Forelimb muscle (tissue), 1 donor: ENCODE results near the gene FCHSD1. TPM values are rescaled to one million over a fixed set of nuclear protein-coding genes. Genes with fewer than 3 reads are reported as not detected.
"Not testable (repeated sequence)": the region's sequence is repeated elsewhere in the genome, so short reads cannot be mapped to it uniquely, and the experiment has no call there.

Experiments used
- DNase-seq: peaks from one replicate; pipeline ENCODE4 v3.0.0-alpha.2; 2013; ENCODE audit warnings: low read depth
- polyA plus RNA-seq: library from polyadenylated mRNA; unstranded; fragments of 120-200 nt; gene quantifications from one replicate; pipeline ENCODE4 v1.2.1, GENCODE V29; 2013; ENCODE audit not compliant: insufficient read length

Gene FCHSD1
- polyA plus RNA-seq, 1 donor: 6.5 TPM

DNA sequence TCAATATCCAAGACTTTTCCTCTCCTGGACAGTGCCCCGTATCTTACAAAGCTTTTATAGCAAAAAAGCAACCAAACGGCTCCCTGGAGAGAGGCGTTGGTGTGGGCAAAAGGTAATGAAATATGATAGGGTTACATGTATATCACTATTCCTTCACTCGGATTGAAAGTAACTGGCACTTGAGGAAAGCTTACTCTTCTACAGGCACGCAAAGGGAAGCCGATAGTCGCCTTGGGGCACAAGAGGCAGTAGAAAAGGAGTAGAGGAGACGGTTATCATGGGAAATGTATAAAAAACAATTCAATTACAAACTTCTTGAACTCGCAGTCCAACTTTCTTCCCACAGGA lies 33.6 kb downstream of the FCHSD1 start:
- no peak for DNase-seq

DNA sequence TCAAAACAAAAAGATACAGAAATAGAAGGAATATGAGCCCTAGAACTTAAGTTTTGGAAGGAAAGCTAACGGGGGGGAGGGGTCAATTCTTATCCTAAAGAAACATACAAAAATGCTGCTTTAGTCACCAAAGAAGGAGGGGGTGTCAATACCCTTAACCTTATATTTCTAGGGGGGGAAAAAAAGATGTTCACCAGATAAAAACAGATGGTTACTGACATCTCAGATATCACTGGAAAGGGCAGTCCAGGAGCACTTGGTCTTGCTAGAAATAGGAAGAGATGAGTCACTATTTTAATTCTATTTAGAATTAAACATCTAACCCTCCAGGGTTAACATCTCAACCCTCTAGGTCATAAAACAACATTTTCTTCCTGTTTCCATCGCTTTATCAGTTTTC lies 34.1 kb downstream of the FCHSD1 start:
- no peak for DNase-seq

DNA sequence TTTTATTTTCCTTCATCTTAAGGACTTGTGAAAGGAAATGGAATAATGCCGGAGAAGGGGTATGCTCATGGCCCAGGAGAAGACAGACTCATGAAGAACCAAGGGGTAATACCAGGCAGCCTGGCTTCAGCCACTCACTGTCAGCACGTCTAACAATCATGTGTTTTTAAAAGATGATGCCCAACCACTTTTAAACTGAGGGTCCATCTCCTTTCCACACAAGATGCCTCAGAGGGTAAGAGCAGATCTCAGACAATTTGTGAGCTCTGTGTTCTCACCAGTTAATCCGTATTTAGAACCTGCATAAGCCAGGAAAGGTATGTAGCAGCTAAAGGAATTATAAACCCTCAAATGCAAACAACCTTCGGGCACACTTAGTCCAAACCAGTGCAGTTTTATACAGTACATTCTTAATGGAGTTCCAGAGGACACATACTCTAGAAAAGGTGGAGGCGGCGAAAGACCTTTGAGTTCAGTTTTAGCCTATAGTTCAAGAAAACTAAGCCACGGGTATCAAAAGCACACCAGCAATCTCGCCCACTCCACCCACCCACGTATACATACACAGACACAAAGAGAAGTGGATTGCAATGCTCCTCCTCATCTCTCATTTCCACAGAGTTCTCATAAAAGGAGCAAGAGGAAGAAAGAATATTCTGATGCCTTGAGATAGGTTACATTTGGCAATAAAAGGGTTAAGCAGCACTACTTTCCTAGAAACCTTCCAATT lies 35.1 kb downstream of the FCHSD1 start:
- DNase-seq: no peak

DNA sequence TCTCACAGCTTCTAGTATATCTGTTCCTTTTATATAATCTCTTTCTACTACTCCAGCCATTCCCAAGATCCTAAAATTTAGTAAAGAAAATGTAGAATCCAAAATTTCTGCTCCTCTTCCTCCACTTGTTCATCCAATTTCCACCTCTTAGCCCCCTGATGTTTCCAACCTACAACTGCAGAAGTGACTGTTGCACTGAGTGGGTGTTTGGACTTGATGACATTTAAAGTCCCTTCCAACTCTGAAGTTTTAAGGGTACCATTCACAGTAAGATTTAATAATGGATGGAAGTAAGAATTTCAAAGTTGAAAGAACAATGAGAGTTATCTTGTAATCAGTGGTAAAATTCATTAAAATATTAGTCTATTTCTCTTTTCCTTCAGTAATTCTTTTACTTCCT lies 37.9 kb downstream of the FCHSD1 start:
- DNase-seq: no peak

DNA sequence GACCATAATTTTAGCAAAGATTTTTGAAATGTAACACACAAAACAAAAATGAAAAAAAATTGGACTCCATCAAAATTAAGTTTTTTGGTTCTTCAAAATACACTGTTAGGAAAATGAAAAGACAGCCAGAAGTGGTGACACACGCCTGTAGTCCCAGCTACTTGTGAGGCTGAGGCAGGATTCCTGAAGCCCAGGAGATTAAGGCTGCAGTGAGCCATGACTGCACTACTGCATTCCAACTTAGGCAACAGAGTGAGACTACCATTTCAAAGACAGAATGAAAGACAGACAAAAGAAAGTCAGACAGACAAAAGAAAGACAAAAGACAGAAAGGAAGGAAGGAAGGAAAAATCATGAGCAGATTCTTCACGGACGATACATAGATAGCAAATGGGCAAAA lies 39.9 kb downstream of the FCHSD1 start:
- DNase-seq: no peak

DNA sequence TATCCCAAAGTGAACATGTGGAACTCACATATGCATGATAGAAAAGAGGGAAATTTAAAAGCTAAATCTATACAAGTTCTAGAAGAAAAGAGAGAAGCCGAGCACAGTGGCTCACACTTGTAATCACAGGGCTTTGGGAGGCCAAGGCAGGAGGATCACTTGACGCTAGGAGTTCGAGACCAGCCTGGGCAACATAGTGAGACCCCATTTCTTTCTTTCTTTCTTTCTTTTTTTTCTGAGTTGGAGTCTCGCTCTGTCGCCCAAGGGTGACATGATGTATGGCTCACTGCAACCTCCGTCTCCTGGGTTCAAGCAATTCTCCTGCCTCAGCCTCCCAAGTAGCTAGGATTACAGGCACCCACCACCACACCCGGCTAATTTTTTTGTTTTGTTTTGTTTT lies 41.3 kb downstream of the FCHSD1 start:
- DNase-seq: not testable (repeated sequence)

DNA sequence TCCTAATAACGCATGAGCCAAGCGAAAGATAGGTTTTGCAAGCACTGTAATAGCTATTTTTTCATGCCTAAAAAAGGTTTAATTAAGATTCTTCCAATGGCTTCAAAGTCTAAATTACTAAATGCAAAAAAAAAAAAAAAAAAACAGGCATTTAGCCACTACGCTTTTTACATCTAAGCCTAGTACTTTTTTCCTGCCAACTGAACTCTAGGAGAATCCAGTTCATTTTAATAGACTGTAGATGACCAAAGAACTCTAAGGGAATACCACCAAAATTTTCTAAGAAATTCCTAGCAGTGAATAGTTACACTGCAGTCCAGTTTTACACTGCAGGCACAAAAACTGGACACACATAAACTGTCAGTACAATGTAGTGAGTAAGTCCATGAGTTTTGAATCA lies 42.2 kb downstream of the FCHSD1 start:
- no peak for DNase-seq

DNA sequence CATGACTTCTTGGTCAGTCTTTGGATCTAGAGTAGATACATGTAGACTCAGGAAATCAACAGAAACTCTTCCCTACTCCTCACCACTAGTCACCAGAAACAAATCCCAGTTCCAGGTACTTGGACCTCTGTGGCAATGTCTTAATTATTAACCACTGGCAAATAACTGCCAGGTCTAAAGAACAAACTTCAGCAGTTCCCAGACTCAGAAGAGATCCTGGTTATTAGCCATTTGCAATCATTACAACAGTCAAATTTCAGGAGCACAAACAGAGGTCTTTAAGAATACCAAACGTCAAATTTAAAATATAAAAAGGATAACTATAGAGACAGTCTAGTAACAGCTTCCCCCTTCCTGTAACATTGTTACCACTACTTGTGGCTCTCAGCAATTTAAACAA lies 42.7 kb downstream of the FCHSD1 start:
- DNase-seq: no peak

DNA sequence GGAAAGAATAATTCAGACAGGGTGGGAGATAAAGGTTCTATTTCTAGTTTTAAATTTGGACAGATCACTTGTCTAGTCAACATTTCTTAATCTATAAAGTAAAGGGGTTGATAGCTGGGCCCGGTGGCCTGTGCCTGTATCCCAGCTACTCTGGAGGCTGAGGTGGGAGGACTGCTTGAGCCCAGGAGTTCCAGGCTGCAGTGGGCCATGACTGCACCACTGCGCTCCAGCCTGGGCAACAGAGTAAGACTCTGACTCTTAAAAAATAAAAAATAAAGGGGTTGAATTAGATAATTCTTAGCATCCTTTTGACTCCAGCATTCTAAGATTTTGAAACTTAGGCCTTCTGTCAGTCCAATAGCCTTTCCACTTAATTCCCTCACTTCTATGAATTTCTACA lies 43.2 kb downstream of the FCHSD1 start:
- DNase-seq: no peak

DNA sequence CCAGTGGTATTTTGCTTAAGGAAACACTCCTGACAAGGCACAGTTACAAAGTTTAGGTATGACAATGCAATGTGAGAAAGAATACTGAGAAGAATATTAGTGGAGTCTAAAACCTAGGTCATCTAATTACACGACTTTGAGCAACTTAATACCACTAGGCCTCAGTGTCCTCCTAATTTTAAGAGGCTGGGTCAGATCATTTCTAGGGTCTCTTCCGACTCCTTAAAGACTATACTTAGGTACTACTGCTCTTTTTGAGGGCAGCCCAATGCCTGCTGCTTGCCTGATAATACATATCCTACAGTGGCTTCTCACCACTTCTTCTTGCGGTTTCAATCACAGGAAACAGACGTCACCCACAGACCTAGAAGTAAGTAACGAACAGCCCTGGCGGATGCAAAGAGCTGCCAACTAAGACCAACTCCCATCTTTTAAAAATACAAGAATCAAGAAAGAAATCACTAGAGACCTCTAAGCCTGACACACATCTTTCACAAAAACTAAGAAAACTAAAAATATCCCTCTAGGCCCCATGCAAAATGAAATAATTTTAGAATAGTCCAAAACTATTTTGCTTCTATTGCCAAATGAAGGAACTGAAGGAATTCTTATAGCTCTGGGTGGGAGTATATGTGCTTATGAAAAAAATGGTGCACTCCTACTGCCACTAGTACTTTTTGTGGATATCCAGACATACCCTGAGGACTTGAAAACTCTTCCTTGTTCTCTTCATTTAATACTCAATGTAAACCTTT lies 45.5 kb downstream of the FCHSD1 start:
- DNase-seq: no peak

DNA sequence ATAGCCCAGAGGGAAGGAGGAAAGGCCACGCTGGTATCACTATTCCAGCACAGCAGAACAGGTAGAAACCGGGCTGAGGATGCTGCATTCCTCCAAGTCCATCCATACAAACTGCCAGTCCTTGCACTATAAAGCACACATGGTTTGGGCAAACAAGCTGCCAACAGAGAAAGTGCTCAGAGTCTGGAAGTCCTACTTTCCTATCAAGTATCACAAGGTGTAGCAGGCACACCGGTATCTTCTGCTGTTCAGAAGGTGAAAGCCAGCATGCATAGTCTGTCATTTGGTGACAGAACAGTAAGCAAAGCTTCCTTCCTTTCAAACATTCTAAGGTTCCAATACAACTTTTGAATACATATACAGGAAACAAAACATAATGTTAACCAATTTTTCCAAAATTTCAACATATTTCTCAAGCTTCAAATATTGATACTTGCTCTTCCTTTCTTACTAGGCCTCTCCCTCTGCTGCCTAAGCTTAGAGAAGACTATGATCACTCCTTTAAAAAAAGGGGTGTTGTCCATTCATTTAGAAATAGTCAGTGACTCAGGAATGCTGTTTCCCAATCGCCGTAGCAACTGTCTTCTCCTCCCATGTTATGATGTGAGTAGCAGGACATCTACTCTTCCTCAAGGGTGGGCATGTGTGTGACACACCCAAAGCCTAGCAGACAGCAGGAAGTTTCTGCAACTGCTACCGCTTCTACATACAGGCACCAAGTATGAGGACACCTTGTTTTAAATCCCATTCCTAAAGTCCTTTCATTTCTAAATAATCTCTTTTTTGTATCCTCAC lies 47.1 kb downstream of the FCHSD1 start:
- peak; percentile 43 for DNase-seq

DNA sequence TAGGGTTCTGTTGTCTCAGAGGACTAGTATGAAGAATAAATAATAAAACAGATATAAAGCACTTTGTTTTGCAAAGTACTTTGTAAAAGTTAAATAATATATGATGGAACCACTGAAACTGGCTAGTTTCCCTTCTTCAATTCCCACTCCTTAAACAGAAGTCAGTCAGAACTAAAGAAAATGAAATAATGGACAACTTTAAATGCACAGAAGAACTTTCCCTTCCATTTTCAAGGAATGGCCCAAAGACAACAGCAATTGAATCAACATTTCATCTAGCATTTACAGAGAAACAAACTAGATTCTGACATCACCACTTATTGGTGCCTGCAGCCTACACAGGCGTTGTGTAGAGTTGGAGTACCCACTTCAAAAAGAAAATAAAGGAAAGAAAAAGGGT lies 48.6 kb downstream of the FCHSD1 start:
- no peak for DNase-seq

DNA sequence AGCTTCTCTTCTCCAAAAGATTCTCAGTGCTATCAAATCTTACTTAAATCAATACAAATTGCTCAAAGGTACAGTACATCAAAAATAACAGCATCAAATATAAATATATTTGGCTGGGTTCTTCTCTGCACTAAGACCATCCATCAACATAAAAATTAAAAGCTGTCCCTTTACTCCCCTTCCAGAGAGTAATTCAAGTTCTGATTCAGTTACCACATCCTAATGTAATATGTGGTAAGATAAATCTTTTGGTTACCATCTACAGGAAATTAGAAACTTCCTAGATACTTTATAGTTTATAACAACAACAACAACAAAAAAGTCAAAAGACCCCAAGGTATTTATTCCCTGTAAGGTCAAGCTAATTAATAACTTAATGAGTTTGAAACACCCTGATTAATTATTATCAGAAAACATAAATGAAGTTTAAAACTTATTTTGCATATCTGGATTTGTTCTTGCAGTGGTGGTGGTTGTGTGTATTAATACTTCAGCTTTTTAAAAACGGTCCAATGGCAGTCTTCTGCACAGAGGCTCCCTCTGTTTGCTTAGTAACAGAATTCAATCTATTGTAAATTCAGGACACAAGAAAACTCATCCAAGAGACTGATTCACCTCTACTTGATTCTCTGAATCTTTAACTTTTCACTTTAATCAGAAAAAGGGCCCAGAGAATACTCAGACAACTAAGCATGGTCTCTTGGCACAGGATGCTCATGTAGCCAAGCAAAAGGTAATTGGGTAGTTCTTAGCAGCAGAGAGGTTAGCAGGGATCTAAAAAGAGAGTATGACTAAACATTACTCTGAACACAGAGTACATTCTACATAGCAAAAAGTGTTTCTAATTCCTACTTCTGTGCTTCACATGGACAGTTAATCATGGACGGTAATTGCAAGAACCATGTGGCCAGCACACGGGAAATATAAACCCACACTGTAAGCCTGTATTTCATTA lies 52.5 kb downstream of the FCHSD1 start:
- no peak for DNase-seq

DNA sequence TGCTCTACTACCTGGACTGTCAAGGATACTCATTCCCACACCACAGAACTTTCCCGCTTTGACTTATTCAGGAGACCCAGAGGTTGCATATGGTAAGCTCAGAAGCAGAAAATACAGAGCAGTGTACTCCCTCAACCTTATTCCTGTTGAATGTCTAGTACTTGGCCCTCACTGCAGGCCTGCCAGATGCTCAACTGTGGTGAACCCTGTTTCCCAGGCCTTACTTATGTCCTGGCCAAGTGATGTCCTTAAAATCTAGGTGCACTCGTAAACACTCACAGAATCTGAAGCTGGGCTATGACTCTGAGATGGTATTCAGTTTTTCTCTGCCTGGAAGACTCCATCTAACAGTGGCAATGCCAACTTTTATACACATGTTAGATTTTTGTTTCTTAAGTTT lies 53.4 kb downstream of the FCHSD1 start:
- no peak for DNase-seq

DNA sequence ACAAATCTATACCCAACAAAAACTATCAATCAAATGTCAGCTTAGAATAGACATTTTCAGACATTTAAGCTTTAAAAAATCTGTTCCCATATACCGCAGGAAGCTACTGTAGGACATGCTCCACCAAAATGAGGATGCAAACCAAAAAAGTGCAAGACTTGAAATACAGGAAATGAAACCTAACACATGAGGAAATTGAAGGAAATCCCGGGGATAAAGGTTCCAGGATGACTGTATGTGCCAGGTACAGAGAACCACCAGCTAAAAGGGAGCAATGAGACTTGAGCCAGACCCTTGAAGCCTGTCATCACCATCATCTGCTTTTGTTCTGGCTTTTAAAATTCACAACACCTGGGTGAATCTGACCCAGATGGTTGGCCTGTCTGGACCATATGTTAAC lies 53.8 kb downstream of the FCHSD1 start:
- DNase-seq: no peak

DNA sequence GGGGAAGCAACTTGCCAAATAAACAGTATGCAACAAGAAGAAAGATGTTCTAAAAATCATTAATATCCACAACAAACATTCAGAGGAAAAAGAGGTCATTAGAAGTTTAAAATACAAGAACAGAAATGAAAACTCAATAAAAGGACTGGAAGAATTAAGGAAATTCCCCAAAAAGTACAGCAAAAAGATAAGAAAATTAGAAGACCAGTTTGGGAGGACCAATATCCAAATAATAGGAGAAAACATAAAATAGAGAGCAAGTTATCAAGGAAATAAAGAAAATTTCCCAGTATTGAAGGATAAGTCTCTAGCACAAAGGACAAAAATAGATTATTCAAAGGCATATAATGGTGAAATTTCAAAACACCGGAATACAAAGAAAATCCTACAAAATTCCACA lies 54.4 kb downstream of the FCHSD1 start:
- DNase-seq: no peak

DNA sequence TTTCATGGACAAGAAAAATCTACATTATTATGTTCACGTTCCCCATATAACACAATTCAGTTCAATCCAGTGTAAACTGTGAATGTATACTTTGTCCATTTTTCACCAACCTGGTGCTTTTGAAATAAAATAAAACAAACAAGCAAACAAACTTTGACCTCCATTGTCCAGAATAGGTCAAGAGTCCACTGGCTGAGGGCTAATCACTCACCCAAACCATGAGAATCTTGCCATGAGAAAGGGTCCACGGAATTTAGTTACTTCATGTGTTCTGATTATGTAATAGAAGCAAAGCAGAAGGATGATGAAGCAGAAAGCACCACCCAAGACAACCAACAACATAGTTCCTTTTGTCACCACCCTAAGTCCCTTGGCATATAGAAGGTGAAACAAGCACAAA lies 61.1 kb downstream of the FCHSD1 start:
- DNase-seq: no peak
